ENCODE results near the gene GP9. TPM values are rescaled to one million over a fixed set of nuclear protein-coding genes. Genes with fewer than 3 reads are reported as not detected.
A peak's percentile ranks its signal among the peaks of the same experiment; 100 is the strongest.
"Not testable (repeated sequence)": the region's sequence is repeated elsewhere in the genome, so short reads cannot be mapped to it uniquely, and the experiment has no call there.

Gene GP9
- total RNA-seq, 1 experiment from 2014 or later = not detected

DNA sequence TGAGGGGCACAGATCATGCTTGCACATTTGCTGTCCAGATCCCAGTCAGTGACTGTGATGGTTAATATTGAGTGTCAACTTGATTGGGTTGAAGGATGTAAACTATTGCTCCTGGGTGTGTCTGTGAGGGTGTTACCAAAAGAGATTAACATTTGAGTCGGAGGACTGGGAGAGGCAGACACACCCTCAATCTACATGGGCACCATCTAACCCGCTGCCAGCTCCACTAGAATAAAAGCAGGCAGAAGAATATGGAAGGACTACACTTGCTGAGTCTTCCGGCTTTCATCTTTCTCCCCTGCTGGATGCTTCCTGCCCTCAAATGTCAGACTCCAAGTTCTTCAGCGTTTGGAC is 5.1 kb downstream of the GP9 start:
- Histone ChIP-seq H3K36me3 (replicated peaks; ENCODE audit: control insufficient read depth, insufficient read depth, low read length) (no peaks in the 10 kb centered on the region), H3K4me3 (ENCODE audit: insufficient read depth, low read depth, low read length) (no peak overlapping the region), H3K27me3 (ENCODE audit: control insufficient read depth, insufficient read depth, low read length) (no peaks in the 10 kb centered on the region)
- no peak for DNase-seq

DNA sequence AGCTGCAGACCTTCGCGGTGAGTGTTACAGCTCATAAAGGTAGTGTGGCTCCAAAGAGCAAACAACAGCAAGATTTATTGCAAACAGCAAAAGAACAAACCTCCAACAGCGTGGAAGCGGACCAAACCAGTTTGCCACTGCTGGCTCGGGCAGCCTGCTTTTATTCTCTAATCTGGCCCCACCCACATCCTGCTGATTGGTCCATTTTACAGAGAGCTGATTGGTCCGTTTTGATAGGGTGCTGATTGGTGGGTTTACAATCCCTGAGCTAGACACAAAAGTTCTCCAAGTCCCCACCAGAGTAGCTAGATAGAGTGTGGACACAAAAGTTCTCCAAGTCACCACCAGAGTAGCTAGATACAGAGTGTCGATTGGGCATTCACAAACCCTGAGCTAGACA is 7.1 kb downstream of the GP9 start:
- not testable (repeated sequence) for H3K27me3 ChIP-seq (ENCODE audit: control insufficient read depth, insufficient read depth, low read length); DNase-seq; H3K36me3 ChIP-seq (replicated peaks; ENCODE audit: control insufficient read depth, insufficient read depth, low read length); H3K4me3 ChIP-seq (ENCODE audit: insufficient read depth, low read depth, low read length)

DNA sequence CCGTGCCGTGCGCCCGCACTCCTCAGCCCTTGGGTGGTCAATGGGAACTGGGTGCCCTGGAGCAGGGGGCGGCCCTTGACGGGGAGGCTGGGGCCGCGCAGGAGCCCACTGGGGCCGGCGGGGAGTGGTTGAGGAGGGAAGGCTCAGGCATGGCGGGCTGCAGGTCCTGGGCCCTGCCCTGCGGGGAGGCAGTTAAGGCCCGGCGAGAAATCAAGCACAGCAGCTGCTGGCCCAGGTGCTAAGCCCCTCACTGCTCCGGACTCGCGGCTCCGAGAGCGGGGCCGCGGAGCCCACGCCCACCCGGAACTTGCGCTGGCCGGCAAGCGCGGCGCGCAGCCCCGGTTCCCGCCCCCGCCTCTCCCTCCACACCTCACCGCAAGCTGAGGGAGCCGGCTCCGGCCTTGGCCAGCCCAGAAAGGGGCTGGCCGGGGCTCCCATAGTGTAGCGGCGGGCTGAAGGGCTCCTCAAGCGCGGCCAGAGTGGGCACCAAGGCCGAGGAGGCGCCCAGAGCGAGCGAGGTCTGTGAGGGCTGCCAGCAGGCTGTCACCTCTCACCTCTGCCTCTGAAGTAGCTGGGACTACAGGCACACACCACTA is 7.8 kb downstream of the GP9 start:
- peak overlapping the region; percentile 12; the same call in 1 of the 2 replicates for H3K4me3 ChIP-seq (ENCODE audit: insufficient read depth, low read depth, low read length)
- H3K36me3 ChIP-seq (replicated peaks; ENCODE audit: control insufficient read depth, insufficient read depth, low read length) = no peaks in the 10 kb centered on the region
- no peaks in the 10 kb centered on the region for H3K27me3 ChIP-seq (ENCODE audit: control insufficient read depth, insufficient read depth, low read length)
- no peak for DNase-seq

DNA sequence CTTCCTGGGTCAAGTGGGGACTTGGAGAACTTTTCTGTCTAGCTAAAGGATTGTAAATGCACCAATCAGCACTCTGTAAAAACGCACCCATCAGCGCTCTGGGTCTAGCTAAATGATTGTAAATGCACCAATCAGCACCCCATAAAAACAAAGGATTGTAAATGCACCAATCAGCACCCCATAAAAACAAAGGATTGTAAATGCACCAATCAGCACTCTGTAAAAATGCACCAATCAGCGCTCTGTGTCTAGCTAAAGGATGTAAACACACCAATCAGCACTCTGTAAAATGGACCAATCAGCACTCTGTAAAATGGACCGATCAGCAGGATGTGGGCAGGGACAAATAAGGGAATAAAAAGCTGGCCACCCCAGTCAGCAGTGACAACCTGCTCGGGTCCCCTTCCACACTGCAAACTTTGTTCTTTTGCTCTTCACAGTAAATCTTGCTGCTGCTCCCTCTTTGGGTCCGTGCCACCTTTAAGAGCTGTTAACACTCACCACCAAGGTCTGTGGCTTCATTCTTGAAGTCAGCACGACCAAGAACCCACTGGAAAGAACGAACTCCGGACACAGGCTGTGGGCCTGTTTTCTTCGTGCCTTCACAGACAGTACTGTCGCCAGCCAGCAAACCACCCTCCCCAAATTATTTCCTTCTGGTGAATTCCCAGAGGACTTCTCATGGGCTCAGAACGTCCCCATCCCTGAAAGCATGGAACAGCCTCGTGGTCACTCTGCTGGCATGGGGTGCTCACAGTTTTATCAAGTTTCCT is 8.9 kb downstream of the GP9 start:
- not testable (repeated sequence) for H3K4me3 ChIP-seq (ENCODE audit: insufficient read depth, low read depth, low read length); DNase-seq; H3K27me3 ChIP-seq (ENCODE audit: control insufficient read depth, insufficient read depth, low read length); H3K36me3 ChIP-seq (replicated peaks; ENCODE audit: control insufficient read depth, insufficient read depth, low read length)

DNA sequence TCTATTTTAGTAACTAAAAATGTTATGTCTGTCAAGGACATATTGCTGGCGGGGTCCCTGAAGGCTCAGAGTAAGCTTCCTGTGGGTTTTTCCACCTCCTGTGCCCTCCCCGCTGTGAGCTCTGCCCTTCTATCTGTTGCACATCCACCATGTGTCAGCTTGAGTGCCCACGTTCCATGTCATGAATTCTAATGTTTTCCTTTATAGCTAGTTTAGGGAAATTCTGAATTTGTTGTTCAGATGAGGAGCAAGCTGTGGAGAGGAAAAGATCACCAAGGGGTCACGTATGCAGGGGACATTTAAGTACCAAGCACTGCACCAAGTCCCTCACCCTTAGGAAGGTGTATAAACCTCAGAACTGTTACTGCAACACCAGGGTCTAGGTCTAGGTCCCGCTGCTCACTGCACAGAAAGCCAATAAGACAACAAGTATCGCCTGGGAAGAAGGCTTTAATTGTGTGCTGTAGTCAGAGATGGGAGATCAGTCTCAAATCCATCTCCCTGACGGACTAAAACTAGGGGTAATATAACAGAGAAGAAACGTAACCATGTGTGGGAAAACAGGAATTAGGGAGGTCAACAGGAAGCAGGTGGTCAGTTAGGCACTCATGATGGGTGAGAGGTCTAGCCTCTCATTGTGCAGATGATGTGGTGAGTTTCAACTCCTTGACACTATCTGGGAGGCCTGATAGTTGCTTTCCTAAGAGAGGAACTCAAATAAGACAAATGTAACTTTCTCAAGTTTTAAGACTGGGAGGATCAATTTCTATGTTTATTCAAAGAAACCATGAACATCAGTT is 9.7 kb downstream of the GP9 start:
- H3K4me3 ChIP-seq (ENCODE audit: insufficient read depth, low read depth, low read length) = no peak overlapping the region
- DNase-seq = no peak
- no peaks in the 10 kb centered on the region for H3K27me3 ChIP-seq (ENCODE audit: control insufficient read depth, insufficient read depth, low read length)
- H3K36me3 ChIP-seq (replicated peaks; ENCODE audit: control insufficient read depth, insufficient read depth, low read length) = no peaks in the 10 kb centered on the region

DNA sequence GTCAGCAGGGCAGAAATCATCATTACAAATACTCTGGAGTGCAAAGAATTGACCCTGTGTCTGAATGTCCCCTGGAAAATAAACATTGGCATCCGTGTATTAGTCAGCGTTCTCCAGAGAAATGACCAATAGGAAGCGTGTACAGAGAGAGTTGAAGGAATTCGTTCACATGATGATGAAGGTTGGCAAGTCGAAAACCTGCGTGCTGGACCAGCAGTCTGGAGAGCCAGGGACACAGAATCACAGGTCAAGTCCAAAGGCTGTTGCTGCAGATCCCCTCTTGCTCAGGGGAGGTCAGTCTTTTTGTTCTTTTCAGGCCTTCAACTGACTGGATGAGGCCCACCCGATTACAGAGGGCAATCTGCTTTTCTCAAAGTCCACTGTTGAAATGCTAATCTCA is 16.6 kb downstream of the GP9 start:
- no peak for DNase-seq
- Histone ChIP-seq H3K36me3 (replicated peaks; ENCODE audit: control insufficient read depth, insufficient read depth, low read length) (no peaks in the 10 kb centered on the region), H3K27me3 (ENCODE audit: control insufficient read depth, insufficient read depth, low read length) (no peaks in the 10 kb centered on the region), H3K4me3 (ENCODE audit: insufficient read depth, low read depth, low read length) (no peak overlapping the region)

DNA sequence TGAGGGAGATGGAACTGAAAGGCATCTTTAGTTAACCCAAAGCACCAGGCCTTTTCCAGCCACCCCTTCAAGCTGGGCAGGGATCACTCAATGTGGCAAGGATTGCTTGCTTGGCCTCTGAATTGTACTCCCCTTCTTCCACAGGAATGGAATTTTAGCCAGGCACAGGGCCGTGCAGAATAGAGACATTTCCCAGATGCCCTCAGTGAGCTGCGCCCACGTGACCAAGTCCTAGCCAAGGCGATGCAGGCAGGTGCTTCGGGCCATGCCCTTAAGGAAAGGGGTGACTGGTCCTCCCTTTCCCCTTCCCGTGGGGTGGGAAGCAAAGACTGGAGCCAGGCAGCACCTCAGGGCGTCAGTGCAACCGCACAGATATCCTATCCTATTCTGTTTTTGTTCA is 17.9 kb downstream of the GP9 start:
- no peak overlapping the region for H3K4me3 ChIP-seq (ENCODE audit: insufficient read depth, low read depth, low read length)
- no peak for DNase-seq
- no peaks in the 10 kb centered on the region for H3K27me3 ChIP-seq (ENCODE audit: control insufficient read depth, insufficient read depth, low read length)
- no peaks in the 10 kb centered on the region for H3K36me3 ChIP-seq (replicated peaks; ENCODE audit: control insufficient read depth, insufficient read depth, low read length)

DNA sequence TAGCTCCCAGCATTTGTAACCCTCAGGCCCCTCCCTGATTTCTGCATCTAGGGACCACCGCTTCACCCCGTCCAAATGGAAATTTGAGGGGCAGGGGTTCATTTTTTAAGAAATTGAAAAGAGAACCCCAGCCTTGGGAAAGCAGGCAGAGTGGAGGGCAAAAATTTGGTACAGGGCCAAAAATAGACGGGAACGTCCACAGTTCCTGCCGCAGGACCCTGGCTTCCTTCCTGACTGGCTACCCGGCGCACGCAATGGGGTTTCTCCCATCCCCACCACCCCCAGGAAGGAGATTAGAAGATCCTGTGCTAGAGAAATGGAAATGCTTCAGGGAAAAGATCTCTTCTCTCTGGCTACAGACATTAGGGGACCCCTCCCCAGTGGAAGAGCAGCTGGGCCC is 20.9 kb downstream of the GP9 start:
- no peak for DNase-seq
- no peaks in the 10 kb centered on the region for H3K36me3 ChIP-seq (replicated peaks; ENCODE audit: control insufficient read depth, insufficient read depth, low read length)
- H3K27me3 ChIP-seq (ENCODE audit: control insufficient read depth, insufficient read depth, low read length) = no peaks in the 10 kb centered on the region
- H3K4me3 ChIP-seq (ENCODE audit: insufficient read depth, low read depth, low read length) = no peak overlapping the region

DNA sequence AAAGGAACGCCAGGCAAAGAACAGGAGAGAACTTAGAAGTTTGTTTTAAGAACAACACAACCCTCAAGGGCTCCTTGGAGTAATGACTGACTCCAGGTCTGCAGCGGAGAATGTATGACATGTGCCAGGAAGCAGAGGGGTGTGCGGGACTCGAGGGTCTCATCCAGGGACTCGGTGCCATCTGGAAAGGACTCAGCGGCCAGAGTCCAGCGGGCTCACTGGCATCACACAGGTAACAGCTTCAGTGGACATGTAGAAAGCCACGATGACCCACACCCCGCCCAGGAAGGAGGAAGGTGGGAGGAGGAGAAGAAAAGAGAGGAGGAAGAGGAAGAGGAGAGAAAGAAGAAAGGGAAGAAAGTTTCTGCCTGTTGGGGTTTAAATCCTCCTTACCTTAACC is 21.4 kb downstream of the GP9 start:
- no peaks in the 10 kb centered on the region for H3K27me3 ChIP-seq (ENCODE audit: control insufficient read depth, insufficient read depth, low read length)
- no peaks in the 10 kb centered on the region for H3K36me3 ChIP-seq (replicated peaks; ENCODE audit: control insufficient read depth, insufficient read depth, low read length)
- H3K4me3 ChIP-seq (ENCODE audit: insufficient read depth, low read depth, low read length) = no peak overlapping the region
- no peak for DNase-seq

DNA sequence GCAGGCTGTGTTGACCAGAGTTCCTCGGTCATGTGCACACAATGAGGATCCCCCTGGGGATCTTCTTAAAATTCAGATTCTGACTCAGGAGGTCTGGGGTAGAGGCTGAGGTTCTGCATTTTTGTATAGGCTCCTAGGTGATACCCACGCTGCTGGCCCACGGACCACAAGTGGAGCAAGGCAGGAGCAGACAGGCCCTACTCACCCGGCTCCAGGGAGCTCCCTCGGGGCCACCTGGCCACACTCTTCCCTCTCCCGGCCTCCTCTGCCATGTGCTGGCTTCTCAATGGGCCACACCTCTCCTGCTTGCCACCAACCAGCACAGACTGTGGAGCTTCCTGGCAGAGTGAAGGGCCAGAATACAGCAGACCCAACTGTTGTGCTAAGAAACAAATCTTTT is 23.9 kb downstream of the GP9 start:
- Histone ChIP-seq H3K27me3 (ENCODE audit: control insufficient read depth, insufficient read depth, low read length) (no peaks in the 10 kb centered on the region), H3K36me3 (replicated peaks; ENCODE audit: control insufficient read depth, insufficient read depth, low read length) (no peaks in the 10 kb centered on the region), H3K4me3 (ENCODE audit: insufficient read depth, low read depth, low read length) (no peak overlapping the region)
- DNase-seq = no peak

DNA sequence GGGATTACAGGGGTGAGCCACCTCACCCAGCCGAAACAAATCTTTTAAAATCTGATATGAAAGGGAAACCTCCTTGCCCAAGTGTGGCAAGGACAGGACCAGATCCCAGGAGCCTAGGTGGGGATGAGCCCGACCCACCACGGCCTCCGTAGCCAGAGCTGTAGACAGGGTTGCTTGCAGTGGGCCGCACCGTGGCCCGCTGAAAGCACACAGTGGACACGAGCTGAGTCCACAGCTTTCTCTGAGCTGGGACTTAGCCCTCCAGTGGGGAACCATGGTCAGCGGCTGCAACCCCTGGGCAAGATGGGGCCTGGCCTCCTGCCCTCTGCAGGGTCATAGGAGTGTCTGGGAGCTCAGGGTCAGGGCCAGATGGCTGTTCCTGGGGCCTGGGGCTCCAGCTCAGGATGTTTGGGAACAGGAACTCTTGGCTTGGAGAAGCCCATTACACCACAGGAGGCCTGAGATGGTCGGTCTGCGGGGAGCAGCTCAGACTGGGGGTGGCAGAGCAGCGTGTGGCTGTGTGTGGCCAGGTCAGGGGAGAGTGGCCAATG is 24.7 kb downstream of the GP9 start:
- H3K27me3 ChIP-seq (ENCODE audit: control insufficient read depth, insufficient read depth, low read length) = no peaks in the 10 kb centered on the region
- no peak for DNase-seq

DNA sequence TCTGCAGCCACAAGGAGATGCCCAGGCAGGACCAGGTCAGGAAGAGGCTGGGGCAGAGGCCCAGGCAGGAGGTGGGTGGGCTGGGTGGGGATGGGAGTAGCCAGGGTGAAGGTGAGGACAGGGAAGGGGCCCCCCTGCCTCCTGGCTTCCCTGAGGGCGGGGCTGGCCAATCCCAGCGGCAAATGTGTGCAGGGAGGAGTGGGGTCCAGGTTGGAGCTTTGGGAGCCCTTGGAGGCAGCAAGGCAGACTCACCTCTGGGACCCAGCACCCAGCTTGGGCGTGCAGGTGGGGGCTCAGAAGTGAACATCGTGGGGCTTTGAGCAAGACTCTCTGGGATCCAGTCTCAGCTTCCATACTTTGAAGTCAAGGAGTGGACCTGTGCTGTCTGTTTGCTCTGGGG is 25.2 kb downstream of the GP9 start:
- no peak for DNase-seq
- no peaks in the 10 kb centered on the region for H3K36me3 ChIP-seq (replicated peaks; ENCODE audit: control insufficient read depth, insufficient read depth, low read length)
- H3K4me3 ChIP-seq (ENCODE audit: insufficient read depth, low read depth, low read length) = no peak overlapping the region
- no peaks in the 10 kb centered on the region for H3K27me3 ChIP-seq (ENCODE audit: control insufficient read depth, insufficient read depth, low read length)

More for the DNA sequence above, 24.7 kb downstream of the GP9 start:
- H3K4me3 ChIP-seq (ENCODE audit: insufficient read depth, low read depth, low read length) = no peak overlapping the region
- H3K36me3 ChIP-seq (replicated peaks; ENCODE audit: control insufficient read depth, insufficient read depth, low read length) = no peaks in the 10 kb centered on the region

DNA sequence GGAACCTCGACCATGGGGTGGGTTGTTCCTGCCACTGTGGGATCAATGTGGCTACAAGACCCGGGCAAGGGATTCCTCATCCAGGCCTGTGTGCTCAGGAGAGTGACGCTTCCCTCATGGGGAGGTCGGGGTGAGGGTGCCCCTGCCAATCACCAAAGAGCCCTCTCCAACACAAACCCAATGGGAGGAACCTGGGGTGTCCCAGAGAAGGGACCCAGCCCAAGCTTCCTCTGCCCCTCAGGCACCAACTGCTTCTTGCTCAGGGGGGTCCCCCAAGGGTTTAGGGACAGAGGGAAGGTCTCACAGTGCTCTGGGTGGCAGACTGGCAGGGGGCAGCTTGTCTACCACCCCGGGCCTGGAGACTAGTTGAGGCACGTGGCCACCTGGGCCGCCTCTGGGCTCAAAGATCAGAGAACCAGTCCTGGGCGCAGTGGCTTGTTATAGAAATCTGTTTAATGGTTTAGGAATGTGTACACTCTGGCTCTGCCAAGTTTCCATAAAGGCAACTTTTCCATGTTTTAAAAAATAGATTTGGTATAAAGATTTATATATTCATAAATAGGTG is 26.6 kb downstream of the GP9 start:
- Histone ChIP-seq H3K27me3 (ENCODE audit: control insufficient read depth, insufficient read depth, low read length) (no peaks in the 10 kb centered on the region), H3K36me3 (replicated peaks; ENCODE audit: control insufficient read depth, insufficient read depth, low read length) (peaks cover under 1% of the 10 kb centered on the region), H3K4me3 (ENCODE audit: insufficient read depth, low read depth, low read length) (no peak overlapping the region)
- DNase-seq = no peak

DNA sequence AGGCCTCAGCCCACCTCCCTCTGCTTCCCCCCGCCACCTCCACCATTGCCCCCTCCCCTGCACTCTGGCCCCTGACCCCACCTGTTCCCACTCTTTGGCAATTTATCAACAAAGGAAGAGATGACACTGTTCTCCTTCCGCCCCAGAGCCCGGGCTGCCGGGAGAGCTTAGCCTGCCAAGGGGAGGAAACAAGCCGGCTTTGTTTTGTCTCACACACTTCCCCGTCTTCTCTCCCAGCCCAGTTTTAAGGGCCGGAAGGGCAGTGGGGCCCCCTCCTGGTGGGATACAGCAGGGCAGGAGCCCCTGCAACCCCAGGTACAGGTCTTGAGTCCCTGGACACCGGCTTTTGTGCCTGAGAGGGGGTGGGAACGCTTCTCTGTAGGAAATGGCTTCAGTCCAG is 27.3 kb downstream of the GP9 start:
- not testable (repeated sequence) for H3K36me3 ChIP-seq (replicated peaks; ENCODE audit: control insufficient read depth, insufficient read depth, low read length); H3K27me3 ChIP-seq (ENCODE audit: control insufficient read depth, insufficient read depth, low read length); DNase-seq; H3K4me3 ChIP-seq (ENCODE audit: insufficient read depth, low read depth, low read length)
